Measurements from ENCODE around the gene RPL37A. TPM values are rescaled to one million over a fixed set of nuclear protein-coding genes. Genes with fewer than 3 reads are reported as not detected.
"Not testable (repeated sequence)": the region's sequence is repeated elsewhere in the genome, so short reads cannot be mapped to it uniquely, and the experiment has no call there.

The RPL37A gene
- total RNA-seq, 2 experiments from 2014 or later = 2,088 to 2,348 TPM

DNA sequence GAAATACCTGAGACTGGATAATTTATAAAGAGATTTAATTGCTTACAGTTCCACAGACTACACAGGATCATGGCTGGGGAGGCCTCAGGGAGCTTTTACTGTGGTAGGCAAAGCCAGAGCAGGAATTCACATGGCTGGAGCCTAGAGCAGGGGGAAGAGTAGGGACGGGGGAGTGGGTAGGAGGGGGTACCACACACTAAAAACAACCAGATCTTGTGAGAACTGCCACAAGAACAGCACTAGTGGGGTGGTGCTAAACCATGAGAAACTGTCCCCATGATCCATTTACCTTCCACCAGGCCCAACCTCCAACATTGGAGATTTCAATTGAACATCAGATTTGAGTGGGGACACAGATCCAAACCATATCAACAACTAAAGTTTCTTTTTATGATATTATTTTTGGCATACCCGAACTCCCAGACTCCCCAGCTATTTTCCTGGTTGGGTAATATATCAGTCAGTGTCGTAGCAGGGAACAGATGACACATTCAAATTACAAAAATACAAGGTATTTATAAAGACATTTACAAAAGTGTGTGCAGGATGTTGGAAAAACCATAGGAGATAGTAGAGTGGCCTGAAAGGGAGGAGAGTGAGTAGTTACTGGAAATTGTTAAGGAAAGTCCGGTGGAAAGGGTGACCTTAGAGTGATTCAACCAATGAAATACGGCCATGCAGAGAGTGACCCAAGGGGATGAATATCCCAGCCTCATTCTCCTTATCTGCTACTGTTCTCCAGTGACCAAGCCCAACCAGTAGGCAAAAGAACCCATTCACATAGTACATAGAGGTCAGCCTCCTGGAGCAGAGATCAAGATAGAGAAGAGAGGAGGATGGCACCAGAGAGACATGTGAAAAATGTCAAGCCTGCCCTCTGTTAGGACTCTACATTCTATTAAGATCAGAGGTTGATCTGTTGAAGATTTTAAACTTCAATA is 8.8 kb downstream of the RPL37A start:
- Mint-ChIP-seq H3K27me3 (no peaks in the 10 kb centered on the region), H3K27ac (no peak overlapping the region), H3K4me3 (no peak overlapping the region), H3K4me1 (peaks cover 20% of the 10 kb centered on the region), H3K9me3 (no peaks in the 10 kb centered on the region), H3K36me3 (ENCODE audit: low read depth) (peaks cover 32% of the 10 kb centered on the region)
- no peak for DNase-seq
- ChIA-PET POLR2A (no interaction called here), CTCF (interaction anchor here (0.8 to 1.3 kb wide), 2 partner anchors 9 kb away, joined by 3 to 5 read pairs; partner anchors contain the start of gene RPL37A)

DNA sequence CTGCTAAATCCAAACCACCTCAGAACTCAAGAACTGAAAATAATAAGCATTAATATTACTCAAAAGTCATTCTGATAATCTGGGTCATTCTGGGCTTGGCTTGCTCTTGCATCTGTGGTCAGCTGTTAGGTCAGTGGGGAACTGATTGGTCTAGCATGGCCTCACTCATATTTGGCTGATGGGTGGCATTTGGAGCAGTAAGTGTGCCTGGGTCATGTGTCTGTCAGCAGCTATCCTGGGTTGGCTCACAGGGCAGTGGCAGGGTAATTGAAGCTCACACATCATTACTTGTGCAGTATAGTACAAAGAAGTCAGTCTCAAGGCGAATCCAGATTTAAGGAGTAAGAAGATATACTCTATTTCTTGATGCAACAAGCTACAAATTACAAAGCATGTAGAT is 9.6 kb downstream of the RPL37A start:
- no peaks in the 10 kb centered on the region for H3K9me3 Mint-ChIP-seq
- no peaks in the 10 kb centered on the region for H3K27me3 Mint-ChIP-seq
- no peak for DNase-seq
- peaks cover 13% of the 10 kb centered on the region for H3K4me1 Mint-ChIP-seq
- H3K4me3 Mint-ChIP-seq = no peak overlapping the region
- peaks cover 24% of the 10 kb centered on the region for H3K36me3 Mint-ChIP-seq (ENCODE audit: low read depth)
- no peak overlapping the region for H3K27ac Mint-ChIP-seq
- CTCF ChIA-PET = interaction anchor here (0.8 kb wide), 1 partner anchor 10 kb away, joined by 3 read pairs; the partner anchor contains the start of gene RPL37A
- POLR2A ChIA-PET = no interaction called here

DNA sequence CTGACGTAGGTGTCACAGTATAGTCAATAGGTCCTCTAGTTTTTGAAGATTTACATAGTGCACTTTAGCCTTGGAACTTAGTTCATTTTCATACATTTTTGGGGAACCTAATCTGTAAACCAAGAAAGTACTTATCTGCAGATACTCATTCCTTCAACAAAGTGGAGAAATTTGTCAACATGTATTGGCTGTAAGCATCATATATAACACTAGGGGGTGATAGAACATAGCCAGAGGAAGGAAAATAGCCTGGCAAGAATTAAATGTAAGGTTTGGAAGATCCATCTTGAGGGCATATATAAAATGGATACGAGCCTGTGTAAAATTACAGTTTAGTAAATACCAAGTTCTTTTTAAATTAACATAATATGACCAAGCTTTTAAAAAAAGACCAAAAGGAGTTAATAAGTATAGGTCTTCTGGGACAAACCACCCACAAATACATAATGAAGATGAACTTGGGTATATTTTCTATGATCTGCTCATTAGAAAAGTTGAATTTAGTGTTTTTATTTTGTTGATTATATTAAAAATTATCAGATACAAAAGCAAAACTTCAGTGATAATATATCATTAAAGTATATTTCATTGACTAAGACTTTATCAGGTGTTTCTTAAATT is 18.2 kb downstream of the RPL37A start:
- POLR2A ChIA-PET = no interaction called here
- H3K9me3 Mint-ChIP-seq = no peaks in the 10 kb centered on the region
- H3K27me3 Mint-ChIP-seq = no peaks in the 10 kb centered on the region
- no peak for DNase-seq
- H3K27ac Mint-ChIP-seq = no peak overlapping the region
- CTCF ChIA-PET = interaction anchor here (1.5 to 7.7 kb wide), 3 partner anchors 135 to 158 kb away, joined by 3 to 60 read pairs (median 4); no protein-coding TSS in a partner anchor
- H3K4me3 Mint-ChIP-seq = no peak overlapping the region
- H3K4me1 Mint-ChIP-seq = no peaks in the 10 kb centered on the region
- H3K36me3 Mint-ChIP-seq (ENCODE audit: low read depth) = no peaks in the 10 kb centered on the region

DNA sequence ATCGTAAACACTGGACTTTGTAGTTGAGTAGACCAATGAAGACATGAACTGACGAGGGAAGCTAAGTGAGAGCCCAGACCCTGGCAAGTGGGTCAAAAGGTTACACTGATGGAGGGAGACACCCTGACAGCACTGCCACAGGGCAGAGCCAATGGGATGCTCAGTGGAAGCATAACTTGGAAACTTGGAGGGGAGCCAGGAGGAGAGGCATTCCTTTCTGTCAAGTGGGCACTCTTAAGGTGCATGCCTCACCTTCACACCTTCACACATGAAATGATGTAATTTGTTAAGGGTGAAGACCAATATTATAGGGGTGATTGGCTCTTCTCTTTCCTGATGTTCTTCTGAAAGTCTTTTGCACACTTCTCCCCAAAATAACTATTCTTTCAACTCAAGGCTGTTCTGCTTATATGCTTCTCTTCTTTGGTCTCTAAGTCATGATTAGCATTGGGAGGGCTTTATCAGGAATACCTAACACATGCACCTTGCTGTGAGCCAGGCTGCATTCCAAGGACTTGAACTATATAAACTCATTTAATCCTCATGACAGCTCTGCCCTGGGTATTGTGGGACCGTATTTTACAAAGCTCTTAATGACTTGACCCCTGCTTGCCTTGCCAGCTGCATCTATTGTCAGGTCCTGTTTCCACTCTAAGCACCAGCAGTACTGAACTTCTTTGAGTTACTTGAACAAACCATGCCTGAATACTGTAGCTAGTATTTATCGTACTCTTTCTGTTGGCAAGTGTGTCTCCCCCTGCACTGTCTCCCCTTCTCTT is 19.0 kb downstream of the RPL37A start:
- ChIA-PET POLR2A (no interaction called here), CTCF (interaction anchor here (0.8 to 7.7 kb wide), 5 partner anchors 134 to 157 kb away, joined by 3 to 60 read pairs (median 3); no protein-coding TSS in a partner anchor)
- no peak overlapping the region for H3K4me3 Mint-ChIP-seq
- no peaks in the 10 kb centered on the region for H3K36me3 Mint-ChIP-seq (ENCODE audit: low read depth)
- H3K27ac Mint-ChIP-seq = no peak overlapping the region
- H3K27me3 Mint-ChIP-seq = no peaks in the 10 kb centered on the region
- DNase-seq = no peak
- H3K9me3 Mint-ChIP-seq = no peaks in the 10 kb centered on the region
- no peaks in the 10 kb centered on the region for H3K4me1 Mint-ChIP-seq

DNA sequence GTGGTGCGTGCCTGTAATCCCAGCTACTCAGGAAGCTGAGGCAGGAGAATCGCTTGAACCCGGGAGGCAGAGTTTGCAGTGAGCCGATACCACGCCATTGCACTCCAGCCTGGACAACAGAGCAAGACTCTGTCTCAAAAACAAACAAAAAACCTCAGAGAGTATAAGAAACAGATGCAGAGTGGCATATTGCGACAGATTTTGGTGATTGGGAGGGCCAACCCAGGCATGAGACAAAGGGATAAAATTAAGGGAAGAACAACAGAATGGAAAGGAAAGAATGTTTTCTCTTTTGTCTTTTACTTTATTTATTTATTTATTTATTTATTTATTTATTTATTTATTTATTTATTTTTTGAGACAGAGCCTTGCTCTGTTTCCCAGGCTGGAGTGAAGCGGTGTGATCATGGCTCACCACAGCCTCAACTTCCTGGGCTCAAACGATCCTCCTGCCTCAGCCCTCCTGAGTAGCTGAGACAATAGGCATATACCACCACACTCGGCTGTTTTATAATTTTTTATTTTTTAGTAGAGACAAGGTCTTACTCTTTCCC is 20.0 kb downstream of the RPL37A start:
- CTCF ChIA-PET = interaction anchor here (0.8 to 7.7 kb wide), 5 partner anchors 8 to 156 kb away, joined by 3 to 60 read pairs (median 3); no protein-coding TSS in a partner anchor
- H3K4me1 Mint-ChIP-seq; H3K4me3 Mint-ChIP-seq; H3K27ac Mint-ChIP-seq; DNase-seq; H3K27me3 Mint-ChIP-seq; H3K36me3 Mint-ChIP-seq (ENCODE audit: low read depth); H3K9me3 Mint-ChIP-seq; POLR2A ChIA-PET: not testable (repeated sequence)

DNA sequence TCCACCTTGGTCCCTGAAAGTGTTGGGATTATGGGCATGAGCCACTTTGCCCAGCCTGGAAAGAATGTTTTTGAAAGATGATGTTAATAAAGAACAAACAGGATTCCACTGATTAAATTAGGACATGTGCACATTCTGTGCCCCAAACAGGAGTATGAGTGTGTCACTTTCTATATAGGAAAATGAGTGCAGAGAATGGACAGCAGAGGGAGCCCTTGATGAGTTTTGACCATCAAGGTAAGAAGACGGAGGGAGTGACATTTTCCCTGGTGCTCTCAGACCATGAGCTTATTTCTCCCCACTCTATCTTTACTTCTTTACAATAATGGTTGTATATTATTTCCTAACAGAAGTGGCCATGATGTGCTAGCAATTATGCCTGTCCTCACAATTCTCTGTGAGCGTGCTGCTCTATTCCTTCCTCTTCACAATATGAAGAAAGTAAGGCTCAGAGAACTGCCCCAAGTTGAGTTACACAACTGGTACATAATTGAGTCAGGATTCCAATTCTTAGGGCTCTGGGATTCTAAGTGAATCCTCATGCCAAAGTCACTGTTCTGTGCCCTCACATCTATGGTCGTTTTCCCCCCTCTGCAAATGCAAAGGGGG is 20.6 kb downstream of the RPL37A start:
- CTCF ChIA-PET = interaction anchor here (0.5 to 7.7 kb wide), 5 partner anchors 9 to 145 kb away, joined by 3 to 60 read pairs (median 3); no protein-coding TSS in a partner anchor
- H3K27me3 Mint-ChIP-seq = no peaks in the 10 kb centered on the region
- H3K36me3 Mint-ChIP-seq (ENCODE audit: low read depth) = no peaks in the 10 kb centered on the region
- H3K27ac Mint-ChIP-seq = no peak overlapping the region
- POLR2A ChIA-PET = no interaction called here
- peak; percentile 76 for DNase-seq
- H3K9me3 Mint-ChIP-seq = no peaks in the 10 kb centered on the region
- H3K4me3 Mint-ChIP-seq = no peak overlapping the region
- no peaks in the 10 kb centered on the region for H3K4me1 Mint-ChIP-seq

DNA sequence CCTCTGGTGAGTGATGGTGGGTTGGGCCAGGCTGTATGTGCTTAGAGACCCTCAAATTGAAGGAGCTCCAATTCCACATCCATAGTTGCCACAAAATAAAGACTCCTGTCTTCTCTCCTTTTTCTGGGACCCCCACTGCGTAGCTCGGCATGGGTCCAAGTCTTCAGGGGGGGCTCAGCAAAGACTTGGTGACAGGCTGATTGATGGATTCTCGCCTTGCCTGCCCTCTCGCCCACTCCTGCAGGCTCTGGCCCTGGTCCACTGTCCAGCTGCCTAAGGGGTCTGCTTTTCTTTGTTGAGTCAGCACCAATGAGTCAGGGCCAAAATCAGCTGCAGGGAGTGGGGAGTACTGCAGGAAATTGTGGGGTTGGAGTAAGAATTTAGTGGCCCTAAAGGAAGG is 21.5 kb downstream of the RPL37A start:
- Mint-ChIP-seq H3K4me1 (no peaks in the 10 kb centered on the region), H3K4me3 (no peak overlapping the region), H3K27me3 (no peaks in the 10 kb centered on the region), H3K36me3 (ENCODE audit: low read depth) (no peaks in the 10 kb centered on the region), H3K9me3 (no peaks in the 10 kb centered on the region), H3K27ac (no peak overlapping the region)
- ChIA-PET POLR2A (no interaction called here), CTCF (interaction anchor here (0.7 to 7.7 kb wide), 4 partner anchors 46 to 144 kb away, joined by 3 to 60 read pairs (median 3); no protein-coding TSS in a partner anchor)
- DNase-seq = no peak

DNA sequence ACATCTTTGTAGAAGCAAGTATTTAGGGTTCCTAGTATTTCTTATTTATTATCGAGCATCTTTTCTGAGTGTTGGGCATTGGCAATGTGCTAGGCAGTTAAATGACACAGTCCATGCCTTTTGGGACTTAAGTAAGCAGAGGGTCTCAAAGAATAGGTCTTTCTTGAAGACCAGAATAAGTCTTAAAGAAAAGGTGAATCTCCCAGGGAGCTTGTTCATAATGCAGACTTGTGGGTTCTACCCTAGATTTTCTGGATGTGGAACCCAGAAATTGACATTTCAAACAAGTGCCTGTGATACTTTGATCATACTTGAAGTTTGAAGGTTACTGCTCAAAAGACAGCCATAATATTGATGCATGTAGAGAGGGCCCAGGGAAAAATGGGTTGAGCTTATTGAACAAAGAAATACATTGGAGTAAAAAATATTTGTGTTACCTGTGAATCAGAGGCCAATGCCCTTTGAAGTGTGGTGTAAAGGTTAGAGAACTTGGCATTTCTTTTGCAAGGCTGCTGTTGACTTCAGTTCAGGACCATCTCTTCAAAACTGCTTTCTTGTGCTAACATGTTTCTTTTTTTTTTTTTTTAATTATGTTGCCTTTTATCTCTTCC is 24.4 kb downstream of the RPL37A start:
- Mint-ChIP-seq H3K9me3 (no peaks in the 10 kb centered on the region), H3K27ac (no peak overlapping the region), H3K4me1 (no peaks in the 10 kb centered on the region), H3K27me3 (no peaks in the 10 kb centered on the region), H3K4me3 (no peak overlapping the region), H3K36me3 (ENCODE audit: low read depth) (no peaks in the 10 kb centered on the region)
- ChIA-PET POLR2A (no interaction called here), CTCF (no interaction called here)
- no peak for DNase-seq

DNA sequence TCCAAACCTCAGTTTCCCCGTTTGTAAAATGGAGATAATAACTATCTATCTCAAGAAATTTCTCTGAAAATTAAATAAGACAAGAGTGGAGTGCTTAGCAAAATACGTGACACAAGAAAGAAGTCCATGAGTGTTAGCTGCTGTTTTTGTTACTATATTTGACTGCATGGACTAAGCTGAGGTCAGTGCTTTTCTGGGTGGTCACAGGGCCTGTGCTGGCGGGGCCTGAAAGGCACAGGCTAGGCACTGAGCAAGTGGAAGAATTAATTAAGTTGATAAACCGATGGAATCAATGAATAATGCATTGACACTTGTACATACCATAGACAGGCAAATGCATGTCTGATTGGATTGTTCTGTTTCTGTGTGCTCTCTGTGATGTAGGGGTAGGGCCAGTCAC is 27.3 kb downstream of the RPL37A start:
- ChIA-PET CTCF (interaction anchor here (1.1 to 1.8 kb wide), 2 partner anchors 135 to 141 kb away, joined by 4 read pairs; no protein-coding TSS in a partner anchor), POLR2A (no interaction called here)
- DNase-seq = no peak
- H3K4me3 Mint-ChIP-seq = no peak overlapping the region
- H3K4me1 Mint-ChIP-seq = no peaks in the 10 kb centered on the region
- H3K27me3 Mint-ChIP-seq = no peaks in the 10 kb centered on the region
- H3K36me3 Mint-ChIP-seq (ENCODE audit: low read depth) = no peaks in the 10 kb centered on the region
- H3K27ac Mint-ChIP-seq = no peak overlapping the region
- H3K9me3 Mint-ChIP-seq = no peaks in the 10 kb centered on the region

DNA sequence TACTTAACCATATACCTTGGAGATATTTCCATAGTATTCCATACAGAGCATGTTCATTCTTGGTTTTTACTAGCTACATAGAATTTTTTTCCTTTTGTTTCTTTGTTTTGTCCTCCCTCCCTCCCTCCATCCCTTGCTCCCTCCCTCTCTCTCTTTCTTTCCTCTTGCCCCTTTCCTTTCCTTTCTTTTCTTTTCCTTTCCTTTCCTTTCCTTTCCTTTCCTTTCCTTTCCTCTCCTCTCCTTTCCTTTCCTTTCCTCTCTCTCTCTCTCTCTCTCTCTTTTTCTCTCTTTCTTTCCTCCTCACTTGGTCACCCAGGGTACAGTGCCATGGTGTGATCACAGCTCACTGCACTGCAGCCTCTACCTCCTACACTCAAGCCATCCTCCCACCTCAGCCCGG is 28.3 kb downstream of the RPL37A start:
- Mint-ChIP-seq H3K4me3 (no peak overlapping the region), H3K36me3 (ENCODE audit: low read depth) (no peaks in the 10 kb centered on the region), H3K27me3 (no peaks in the 10 kb centered on the region), H3K9me3 (no peaks in the 10 kb centered on the region), H3K4me1 (no peaks in the 10 kb centered on the region), H3K27ac (peak overlapping the region; percentile 46)
- DNase-seq = no peak
- POLR2A ChIA-PET = interaction anchor here (0.6 kb wide), 1 partner anchor 66 kb away, joined by 4 read pairs; no protein-coding TSS in a partner anchor
- CTCF ChIA-PET = interaction anchor here (0.6 to 1.8 kb wide), 2 partner anchors 140 to 461 kb away, joined by 4 read pairs; no protein-coding TSS in a partner anchor

DNA sequence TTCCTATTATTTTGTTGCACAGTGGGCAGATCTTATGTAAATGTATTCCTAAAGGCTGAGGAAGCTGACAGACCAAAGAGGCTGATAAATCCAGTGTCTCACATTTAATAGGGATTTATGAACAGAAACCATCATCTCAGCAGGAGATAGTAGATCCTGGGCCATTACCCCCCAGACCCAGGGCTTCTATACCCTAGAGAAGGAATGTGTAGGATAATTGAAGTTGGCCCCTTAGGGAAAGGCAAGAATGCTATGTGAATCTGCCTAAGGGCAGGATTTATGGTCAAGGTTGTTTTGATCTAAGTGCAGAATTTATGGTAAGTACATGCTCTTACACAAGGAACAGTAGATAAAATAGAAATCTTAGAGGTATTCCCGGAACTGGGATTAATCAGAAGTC is 29.0 kb downstream of the RPL37A start:
- H3K4me1 Mint-ChIP-seq = no peaks in the 10 kb centered on the region
- CTCF ChIA-PET = interaction anchor here (0.6 kb wide), 1 partner anchor 462 kb away, joined by 4 read pairs; no protein-coding TSS in a partner anchor
- no peak overlapping the region for H3K4me3 Mint-ChIP-seq
- H3K36me3 Mint-ChIP-seq (ENCODE audit: low read depth) = no peaks in the 10 kb centered on the region
- no peak for DNase-seq
- POLR2A ChIA-PET = no interaction called here
- no peaks in the 10 kb centered on the region for H3K9me3 Mint-ChIP-seq
- H3K27ac Mint-ChIP-seq = no peak overlapping the region
- H3K27me3 Mint-ChIP-seq = no peaks in the 10 kb centered on the region

DNA sequence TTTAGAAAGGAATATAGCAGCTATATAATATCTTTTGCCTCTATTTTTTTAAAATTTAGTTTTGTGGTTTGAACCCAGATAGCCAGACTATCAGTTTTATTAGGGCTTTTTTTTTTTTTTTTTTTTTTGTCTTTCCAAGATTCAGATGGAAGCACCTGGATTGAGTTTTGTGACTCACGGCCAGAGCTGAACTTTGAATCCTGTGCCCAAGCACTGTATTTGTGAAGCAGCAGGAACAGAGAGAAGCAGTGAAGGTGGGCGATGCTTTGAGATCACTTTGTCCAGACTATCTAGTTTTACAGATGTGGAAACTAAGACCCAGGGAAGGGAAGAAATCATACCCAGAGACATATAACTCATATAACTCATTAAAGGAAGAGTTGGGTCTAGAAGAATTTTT is 33.9 kb downstream of the RPL37A start:
- H3K9me3 Mint-ChIP-seq = no peaks in the 10 kb centered on the region
- H3K27ac Mint-ChIP-seq = no peak overlapping the region
- no peak for DNase-seq
- no peaks in the 10 kb centered on the region for H3K27me3 Mint-ChIP-seq
- H3K4me3 Mint-ChIP-seq = no peak overlapping the region
- ChIA-PET CTCF (no interaction called here), POLR2A (no interaction called here)
- peaks cover 9% of the 10 kb centered on the region for H3K4me1 Mint-ChIP-seq
- H3K36me3 Mint-ChIP-seq (ENCODE audit: low read depth) = no peaks in the 10 kb centered on the region
